GM19395 (cell line): ENCODE data around the gene ADAMTS3.
"Not testable (repeated sequence)": the region's sequence is repeated elsewhere in the genome, so short reads cannot be mapped to it uniquely, and the experiment has no call there.

ENCODE experiments used
- ATAC-seq: cut with Tn5 transposase; IDR thresholded peaks from one replicate; pipeline ENCODE4 v1.9.1; 2021; ENCODE audit warnings: mild to moderate bottlenecking, moderate library complexity; ENCODE audit not compliant: unreplicated experiment

The ADAMTS3 gene

DNA sequence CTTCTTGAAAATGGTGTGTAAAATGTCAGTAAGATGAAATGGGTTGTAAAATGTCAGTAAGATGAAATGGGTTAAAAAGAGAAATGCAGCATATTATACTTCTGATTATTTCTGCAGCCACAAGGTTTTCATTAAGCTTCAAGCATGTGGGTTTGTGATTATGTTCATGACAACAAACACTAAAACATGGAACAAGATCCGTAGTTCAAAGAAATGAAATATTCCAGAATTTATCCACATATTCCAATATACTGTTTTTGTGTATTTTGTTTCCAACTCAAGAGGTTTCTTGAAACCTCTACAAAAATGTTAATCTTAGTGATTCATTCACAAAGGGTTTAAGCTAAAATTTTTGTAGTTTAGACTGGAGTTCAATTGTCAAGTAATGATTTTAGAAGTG, 84.0 kb downstream of the ADAMTS3 start:
- no peak for ATAC-seq

DNA sequence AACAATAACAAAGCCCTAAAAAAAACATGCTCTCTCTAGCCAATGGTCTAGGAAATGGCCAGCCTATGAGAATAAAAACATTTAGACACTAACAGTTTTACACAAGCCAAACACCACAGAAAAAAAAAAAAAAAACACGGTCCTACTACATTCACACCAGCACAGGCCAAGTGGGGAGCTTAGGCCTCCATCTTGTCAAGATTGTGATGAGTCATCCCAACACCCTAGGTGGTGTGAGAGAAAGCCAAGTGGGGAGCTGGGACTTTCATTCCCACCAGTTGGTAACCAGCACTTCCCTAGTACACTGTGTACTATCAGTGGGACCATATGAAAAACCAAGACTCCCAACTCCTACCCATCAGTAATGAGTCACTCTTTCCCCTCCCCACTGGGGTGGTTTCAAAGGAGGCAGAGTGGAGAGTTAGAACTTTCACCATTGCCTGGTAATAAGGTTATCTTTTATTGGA, 95.6 kb downstream of the ADAMTS3 start:
- no peak for ATAC-seq

GRCh38 chr4:72471816-72472215, 97.2 kb downstream of the ADAMTS3 start:
- ATAC-seq, result no peak

DNA sequence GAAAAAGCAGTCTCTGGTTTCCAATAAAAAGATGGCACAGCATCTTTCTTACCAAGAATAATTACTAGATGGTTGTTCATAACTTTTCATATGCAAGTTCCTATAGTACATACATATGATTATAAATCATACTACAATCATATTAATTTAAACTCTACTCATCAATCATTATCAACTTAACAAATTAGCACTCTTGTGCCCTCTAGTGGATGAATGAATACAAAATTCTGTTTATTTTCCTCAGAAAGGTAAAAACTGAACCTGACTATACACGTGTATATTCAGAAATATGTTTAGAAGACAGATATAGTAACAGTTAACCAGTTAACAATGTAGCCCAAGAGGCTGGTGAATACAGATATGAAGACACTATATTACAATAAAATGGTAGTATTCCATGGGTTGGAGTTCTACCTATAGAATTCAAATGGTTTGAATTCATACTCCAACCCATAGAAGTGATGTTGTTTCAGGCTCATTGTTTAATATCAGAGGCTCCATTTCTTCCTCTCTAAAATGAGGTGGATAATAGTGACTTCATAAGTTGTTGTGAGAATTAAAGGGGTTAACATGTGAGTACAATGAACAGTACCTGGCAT, 100.0 kb downstream of the ADAMTS3 start:
- ATAC-seq, result no peak

- no peak for ATAC-seq
These were observed 101.4 kb downstream of the ADAMTS3 start for GRCh38 chr4:72467633-72468032.

DNA sequence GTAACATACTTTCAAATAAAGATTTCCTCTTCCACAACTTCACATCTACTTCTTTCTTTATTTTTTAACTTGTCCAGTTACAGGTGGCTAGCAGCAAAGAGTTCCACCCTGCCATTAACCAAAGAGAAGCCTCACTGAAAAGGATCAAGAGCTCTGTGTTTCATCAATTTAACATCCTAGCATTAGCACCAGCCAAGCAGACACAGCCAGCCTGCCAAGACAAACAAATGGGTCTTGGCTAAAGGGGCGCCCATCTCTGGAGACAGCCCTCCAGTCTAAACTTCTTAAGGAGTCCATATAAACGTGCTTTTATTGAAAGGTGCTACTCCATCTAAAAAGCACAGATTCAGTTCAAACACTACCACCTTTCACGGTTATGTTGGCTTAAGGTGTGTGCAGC, 105.3 kb downstream of the ADAMTS3 start:
- no peak for ATAC-seq

- no peak for ATAC-seq
These were observed 111.9 kb downstream of the ADAMTS3 start for GRCh38 chr4:72457158-72457557.

- ATAC-seq, result no peak
These were observed 117.7 kb downstream of the ADAMTS3 start for GRCh38 chr4:72451349-72451748.

DNA sequence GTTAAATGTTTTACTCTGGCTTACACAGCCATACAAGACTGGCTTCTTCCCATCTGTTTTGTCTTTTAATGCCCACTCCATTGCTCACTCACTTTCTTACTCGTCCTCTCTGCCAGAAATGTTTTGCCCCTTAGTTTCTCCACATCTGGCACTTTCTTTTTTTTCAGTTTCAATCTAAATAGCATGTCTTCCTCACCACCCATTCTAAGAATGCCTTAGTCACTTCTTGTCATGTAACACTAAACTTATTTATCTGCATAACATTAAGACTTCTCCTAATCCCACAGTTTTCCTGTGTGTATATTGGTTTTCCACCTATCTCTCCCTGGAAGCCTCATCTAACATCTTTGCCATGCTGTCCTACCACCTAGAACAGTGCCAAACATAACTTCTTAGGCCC, 119.3 kb downstream of the ADAMTS3 start:
- ATAC-seq, result no peak

DNA sequence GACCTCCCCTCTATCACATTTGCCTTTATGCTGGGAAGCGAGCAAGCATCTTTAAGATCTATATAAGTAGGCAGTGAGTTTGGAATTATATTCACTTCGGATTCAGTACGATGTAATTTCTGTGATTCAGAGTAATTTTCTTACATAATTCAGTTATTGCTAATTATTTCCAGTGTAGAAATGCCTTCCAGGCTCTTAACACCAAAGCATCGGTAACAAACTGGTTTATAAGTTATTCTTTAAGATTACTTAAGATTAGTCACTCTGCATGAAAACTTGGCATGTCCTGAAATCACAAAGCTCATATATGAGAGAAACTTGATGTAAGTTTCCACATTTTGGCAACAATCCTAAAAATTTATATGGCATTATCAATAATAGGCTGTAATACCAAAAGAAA, 120.8 kb downstream of the ADAMTS3 start:
- ATAC-seq, result no peak

DNA sequence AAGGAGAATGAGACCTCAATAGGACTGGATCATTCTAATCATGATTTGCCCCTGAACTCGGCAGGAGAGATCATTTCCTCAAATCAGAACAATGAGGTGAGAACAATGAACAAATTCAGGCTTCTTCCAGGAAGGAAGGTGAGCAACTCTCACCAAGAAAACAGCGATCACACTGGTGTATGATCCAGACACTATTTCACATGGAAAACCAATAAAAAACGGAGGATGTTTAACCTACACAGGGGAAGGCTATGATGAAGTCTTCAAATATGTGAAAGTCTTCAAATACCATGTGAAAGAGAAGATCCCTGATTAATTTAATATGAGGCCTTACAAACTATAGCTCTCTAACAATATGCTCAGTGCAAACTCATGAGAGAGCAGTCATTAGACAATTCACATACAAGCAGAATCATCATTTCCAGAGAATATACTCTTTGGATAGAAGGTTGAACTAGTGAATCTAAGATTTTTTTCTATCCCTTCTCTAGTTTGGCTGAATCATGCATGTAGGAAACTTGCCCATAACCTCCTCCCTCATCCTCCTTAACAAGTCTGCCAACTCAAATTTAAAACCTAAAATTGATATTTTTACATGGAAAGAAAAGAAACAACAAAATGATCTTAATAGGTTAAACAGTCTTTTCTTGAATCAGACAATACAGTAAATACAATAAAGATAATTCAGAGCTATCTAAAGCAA, 122.5 kb downstream of the ADAMTS3 start:
- ATAC-seq, result no peak

- no peak for ATAC-seq
These were observed 124.9 kb downstream of the ADAMTS3 start for GRCh38 chr4:72444092-72444491.

GRCh38 chr4:72442715-72443114, 126.3 kb downstream of the ADAMTS3 start:
- ATAC-seq, result no peak

DNA sequence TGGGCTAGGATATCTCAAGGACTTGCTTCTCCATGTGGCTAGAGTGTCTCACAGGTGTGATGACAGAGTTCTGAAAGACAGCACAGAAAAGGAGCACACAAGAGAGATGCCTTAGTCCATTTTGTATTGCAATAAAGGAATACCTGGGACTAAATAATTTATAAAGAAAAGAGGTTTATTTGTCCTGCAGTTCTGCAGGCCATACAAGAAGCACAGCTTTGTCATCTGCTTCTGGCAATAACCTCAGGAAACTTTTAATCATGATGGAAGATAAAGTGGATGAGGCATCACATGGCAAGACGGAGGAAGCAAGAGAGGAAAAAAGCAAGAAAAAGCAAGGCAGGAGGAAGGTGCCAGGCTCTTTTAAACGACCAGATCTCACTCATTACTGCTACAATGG, 126.9 kb downstream of the ADAMTS3 start:
- ATAC-seq, result no peak

- no peak for ATAC-seq
These were observed 128.6 kb downstream of the ADAMTS3 start for GRCh38 chr4:72440386-72440785.

DNA sequence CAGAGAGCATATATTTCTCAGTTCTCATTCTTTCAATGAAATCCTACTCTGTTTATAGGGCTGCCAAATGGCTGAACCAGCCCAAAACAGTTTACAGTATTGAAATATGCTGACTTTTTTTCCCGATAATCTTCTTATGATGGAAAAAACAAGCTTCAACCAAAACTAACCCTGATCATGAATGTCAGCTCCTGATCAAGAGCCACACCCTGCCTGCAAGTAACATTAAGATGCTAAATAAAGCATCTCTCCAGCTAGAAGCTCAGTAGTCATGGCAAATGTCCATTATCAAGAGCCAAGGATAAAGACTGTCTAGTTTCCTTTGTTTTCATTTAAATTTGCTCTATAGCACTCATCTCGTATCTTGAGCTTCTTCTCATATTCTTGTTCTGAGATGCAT, 136.0 kb downstream of the ADAMTS3 start:
- no peak for ATAC-seq

DNA sequence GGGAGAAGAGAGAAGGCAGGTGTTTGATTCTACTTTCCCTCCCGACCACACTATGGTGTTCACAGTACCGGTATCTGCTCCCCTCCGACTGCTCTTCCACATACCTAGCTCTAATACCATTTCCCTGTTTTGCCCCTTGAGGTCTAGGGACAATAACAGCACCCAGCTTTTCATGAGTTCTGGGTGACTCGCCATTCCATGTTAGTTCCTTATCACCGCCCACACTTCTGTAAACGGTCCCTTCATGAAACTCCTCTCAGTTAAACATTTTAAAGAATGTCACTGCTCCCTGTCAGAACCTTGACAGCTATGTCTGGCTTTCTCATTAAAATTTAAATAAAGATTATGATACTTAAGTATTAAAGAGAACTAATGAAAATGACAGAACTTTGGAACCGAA, 136.7 kb downstream of the ADAMTS3 start:
- no peak for ATAC-seq

GRCh38 chr4:72430988-72431387, 138.0 kb downstream of the ADAMTS3 start:
- ATAC-seq, result no peak

- no peak for ATAC-seq
These were observed 139.0 kb downstream of the ADAMTS3 start for GRCh38 chr4:72430050-72430449.

DNA sequence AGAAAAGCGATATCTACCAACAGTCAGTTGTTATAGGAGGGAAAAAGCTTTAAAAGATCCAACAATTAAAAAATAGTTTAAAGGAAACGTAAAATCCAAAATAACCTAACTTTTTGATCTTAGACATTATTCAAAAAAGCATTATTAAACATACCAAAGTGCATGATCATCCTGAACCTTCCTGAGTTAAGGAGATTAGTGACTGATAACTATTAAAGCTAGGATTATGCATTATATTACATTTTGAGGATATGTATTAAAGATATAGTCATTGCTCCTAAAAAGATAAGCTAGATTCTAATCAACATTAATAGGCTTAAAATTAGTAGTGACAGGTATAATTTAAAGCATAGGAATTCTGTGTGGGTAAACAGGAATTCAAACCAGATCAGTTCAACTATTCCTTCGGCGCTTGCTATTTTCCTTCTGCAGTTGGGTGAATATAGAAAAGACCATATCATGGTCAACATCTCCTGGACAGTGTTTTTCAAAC, 139.6 kb downstream of the ADAMTS3 start:
- no peak for ATAC-seq

GRCh38 chr4:72427057-72427456, 142.0 kb downstream of the ADAMTS3 start:
- no peak for ATAC-seq

DNA sequence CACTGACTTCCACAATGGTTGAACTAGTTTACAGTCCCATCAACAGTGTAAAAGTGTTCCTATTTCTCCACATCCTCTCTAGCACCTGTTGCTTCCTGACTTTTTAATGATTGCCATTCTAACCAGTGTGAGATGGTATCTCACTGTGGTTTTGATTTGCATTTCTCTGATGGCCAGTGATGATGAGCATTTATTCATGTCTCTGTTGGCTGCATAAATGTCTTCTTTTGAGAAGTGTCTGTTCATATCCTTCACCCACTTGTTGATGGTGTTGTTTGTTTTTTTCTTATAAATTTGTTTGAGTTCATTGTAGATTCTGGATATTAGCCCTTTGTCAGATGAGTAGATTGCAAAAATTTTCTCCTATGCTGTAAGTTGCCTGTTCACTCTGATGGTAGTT, 143.1 kb downstream of the ADAMTS3 start:
- ATAC-seq, result not testable (repeated sequence)

- no peak for ATAC-seq
These were observed 145.0 kb downstream of the ADAMTS3 start for GRCh38 chr4:72424006-72424405.
